ENCODE measurements around the gene CA7. TPM values are rescaled to one million over a fixed set of nuclear protein-coding genes. Genes with fewer than 3 reads are reported as not detected.

CA7 gene
- total RNA-seq, 2 experiments from 2014 or later, result 0.12 TPM; not detected in 1

- H3K4me1 Mint-ChIP-seq (ENCODE audit: low read depth), result no peaks in the 10 kb centered on the region
- POLR2A ChIA-PET, result no interaction called here
- no peak for DNase-seq
- no peak overlapping the region for H3K4me3 Mint-ChIP-seq
- no peaks in the 10 kb centered on the region for H3K27me3 Mint-ChIP-seq
- CTCF ChIA-PET, result no interaction called here
- H3K27ac Mint-ChIP-seq, result no peak overlapping the region
- intact Hi-C loops (cut with micrococcal nuclease), result no loop called here
- no peaks in the 10 kb centered on the region for H3K36me3 Mint-ChIP-seq
- H3K9me3 Mint-ChIP-seq, result no peaks in the 10 kb centered on the region
Observed at GRCh38 chr16:66899310-66899944, 55.2 kb downstream of the CA7 start.

- Mint-ChIP-seq H3K27ac (no peak overlapping the region), H3K27me3 (no peaks in the 10 kb centered on the region), H3K36me3 (no peaks in the 10 kb centered on the region), H3K4me1 (ENCODE audit: low read depth) (no peaks in the 10 kb centered on the region), H3K9me3 (no peaks in the 10 kb centered on the region), H3K4me3 (no peak overlapping the region)
- ChIA-PET POLR2A (no interaction called here), CTCF (interaction anchor here (0.6 to 1.1 kb wide), 2 partner anchors 37 to 255 kb away, joined by 3 read pairs; no protein-coding TSS in a partner anchor)
- intact Hi-C loops (cut with micrococcal nuclease), result no loop called here
- no peak for DNase-seq
Observed at GRCh38 chr16:66899945-66900710, 55.9 kb downstream of the CA7 start.

- POLR2A ChIA-PET, result no interaction called here
- intact Hi-C loops (cut with micrococcal nuclease), result no loop called here
- H3K27me3 Mint-ChIP-seq, result no peaks in the 10 kb centered on the region
- DNase-seq, result no peak
- H3K4me1 Mint-ChIP-seq (ENCODE audit: low read depth), result peaks cover 2% of the 10 kb centered on the region
- no peak overlapping the region for H3K27ac Mint-ChIP-seq
- no peaks in the 10 kb centered on the region for H3K36me3 Mint-ChIP-seq
- H3K4me3 Mint-ChIP-seq, result no peak overlapping the region
- CTCF ChIA-PET, result interaction anchor here (0.6 to 1.1 kb wide), 2 partner anchors 37 to 254 kb away, joined by 3 read pairs; no protein-coding TSS in a partner anchor
- H3K9me3 Mint-ChIP-seq, result no peaks in the 10 kb centered on the region
Observed at GRCh38 chr16:66900721-66901441, 56.7 kb downstream of the CA7 start.

- intact Hi-C loops (cut with micrococcal nuclease), result no loop called here
Observed at GRCh38 chr16:66901626-66902025, 57.4 kb downstream of the CA7 start.

GRCh38 chr16:66902648-66903543, 58.7 kb downstream of the CA7 start:
- H3K4me3 Mint-ChIP-seq, result no peak overlapping the region
- H3K9me3 Mint-ChIP-seq, result no peaks in the 10 kb centered on the region
- ChIA-PET POLR2A (interaction anchor here (0.6 kb wide), 1 partner anchor 11 kb away, joined by 3 read pairs; no protein-coding TSS in a partner anchor), CTCF (interaction anchor here (0.9 to 3.1 kb wide), 4 partner anchors 7 to 57 kb away, joined by 3 to 14 read pairs (median 3); no protein-coding TSS in a partner anchor)
- peaks cover 6% of the 10 kb centered on the region for H3K4me1 Mint-ChIP-seq (ENCODE audit: low read depth)
- no peaks in the 10 kb centered on the region for H3K36me3 Mint-ChIP-seq
- H3K27ac Mint-ChIP-seq, result no peak overlapping the region
- intact Hi-C loops (cut with micrococcal nuclease), result no loop called here
- no peak for DNase-seq
- no peaks in the 10 kb centered on the region for H3K27me3 Mint-ChIP-seq

More at GRCh38 chr16:66901626-66902025, 57.4 kb downstream of the CA7 start:
- H3K27ac Mint-ChIP-seq, result no peak overlapping the region
- H3K4me1 Mint-ChIP-seq (ENCODE audit: low read depth), result peaks cover 6% of the 10 kb centered on the region
- H3K4me3 Mint-ChIP-seq, result no peak overlapping the region
- no peaks in the 10 kb centered on the region for H3K27me3 Mint-ChIP-seq
- no peak for DNase-seq
- H3K9me3 Mint-ChIP-seq, result no peaks in the 10 kb centered on the region
- ChIA-PET CTCF (interaction anchor here (1.1 kb wide), 1 partner anchor 254 kb away, joined by 3 read pairs; no protein-coding TSS in a partner anchor), POLR2A (no interaction called here)
- no peaks in the 10 kb centered on the region for H3K36me3 Mint-ChIP-seq

Other genes with a start within 250 kb of the CA7 start
- gene CMTM3, start 239.7 kb upstream of the CA7 start, total RNA-seq, result 10 to 100 TPM; 64.6 to 65.9 TPM
- gene CMTM4, start 147.7 kb upstream of the CA7 start, total RNA-seq, result 1 to 10 TPM; 2.8 to 4.1 TPM
- gene DYNC1LI2, start 92.8 kb upstream of the CA7 start, total RNA-seq, result 10 to 100 TPM; 37.9 to 39.1 TPM
- not detected for gene TERB1, start 42.8 kb upstream of the CA7 start, total RNA-seq
- gene NAE1, start 13.4 kb upstream of the CA7 start, total RNA-seq, result 100 to 1,000 TPM; 121 to 126 TPM
- gene PDP2, start 36.1 kb downstream of the CA7 start, total RNA-seq, result 10 to 100 TPM; 42.4 to 45.5 TPM
- not detected for gene CDH16, start 74.5 kb downstream of the CA7 start, total RNA-seq
- under 1 TPM; 0.48 to 0.65 TPM for gene RRAD, start 81.1 kb downstream of the CA7 start, total RNA-seq
- gene CIAO2B, start 90.0 kb downstream of the CA7 start, total RNA-seq, result 100 to 1,000 TPM; 195 to 204 TPM
- gene CES2, start 91.1 kb downstream of the CA7 start, total RNA-seq, result 10 to 100 TPM; 32.5 to 32.7 TPM
- 1 to 10 TPM; 1.6 to 3.0 TPM for gene CES3, start 116.9 kb downstream of the CA7 start, total RNA-seq
- gene CES4A, start 144.2 kb downstream of the CA7 start, total RNA-seq, result 10 to 100 TPM; 25.0 to 25.9 TPM
- 100 to 1,000 TPM; 155 to 163 TPM for gene CBFB, start 184.7 kb downstream of the CA7 start, total RNA-seq